T-helper 2 cell treated with Interferon-gamma antibody and Interleukin-4, amounts not matched to agents 100 ng/mL and 5 ng/mL, for 36 hours (primary cell): Measurements from ENCODE around the gene MVP. TPM values are rescaled to one million over a fixed set of nuclear protein-coding genes. Genes with fewer than 3 reads are reported as not detected.

Experiments
- intact Hi-C: fragments of 100-400 bp; cut with micrococcal nuclease; formaldehyde crosslinking; loops from one replicate; pipeline ENCODE4 v1.15.1; 2023
- total RNA-seq: library from RNA; stranded (reverse); gene quantifications from 2 replicates; pipeline ENCODE4 v1.2.3, GENCODE V29; 2022

MVP gene
- total RNA-seq, 1 donor from 2014 or later, result 159 TPM

DNA sequence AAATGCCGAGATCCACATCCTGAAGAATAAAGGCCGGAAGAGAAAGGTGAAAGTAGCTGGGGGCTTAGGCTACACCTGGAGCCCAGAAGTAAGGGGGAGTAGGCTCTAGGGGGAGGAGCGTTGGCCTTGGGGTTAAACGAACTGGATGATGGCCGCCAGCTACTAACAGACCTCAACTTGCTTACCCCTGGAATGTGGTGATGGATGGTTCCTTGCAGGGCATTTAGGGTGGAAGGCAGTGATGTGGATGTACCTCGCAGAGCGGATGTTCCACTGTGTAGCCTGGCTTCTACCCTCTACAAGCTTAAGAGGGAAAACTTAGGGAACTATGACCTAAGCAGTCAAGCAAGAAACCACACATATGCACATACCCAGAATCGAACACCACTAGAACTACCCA is 16.2 kb upstream of the MVP start:
- intact Hi-C loops, result loop anchor here (2.0 kb wide), 2 partner anchors 17 to 855 kb away; partner anchors contain the start of genes FBRS and MVP

DNA sequence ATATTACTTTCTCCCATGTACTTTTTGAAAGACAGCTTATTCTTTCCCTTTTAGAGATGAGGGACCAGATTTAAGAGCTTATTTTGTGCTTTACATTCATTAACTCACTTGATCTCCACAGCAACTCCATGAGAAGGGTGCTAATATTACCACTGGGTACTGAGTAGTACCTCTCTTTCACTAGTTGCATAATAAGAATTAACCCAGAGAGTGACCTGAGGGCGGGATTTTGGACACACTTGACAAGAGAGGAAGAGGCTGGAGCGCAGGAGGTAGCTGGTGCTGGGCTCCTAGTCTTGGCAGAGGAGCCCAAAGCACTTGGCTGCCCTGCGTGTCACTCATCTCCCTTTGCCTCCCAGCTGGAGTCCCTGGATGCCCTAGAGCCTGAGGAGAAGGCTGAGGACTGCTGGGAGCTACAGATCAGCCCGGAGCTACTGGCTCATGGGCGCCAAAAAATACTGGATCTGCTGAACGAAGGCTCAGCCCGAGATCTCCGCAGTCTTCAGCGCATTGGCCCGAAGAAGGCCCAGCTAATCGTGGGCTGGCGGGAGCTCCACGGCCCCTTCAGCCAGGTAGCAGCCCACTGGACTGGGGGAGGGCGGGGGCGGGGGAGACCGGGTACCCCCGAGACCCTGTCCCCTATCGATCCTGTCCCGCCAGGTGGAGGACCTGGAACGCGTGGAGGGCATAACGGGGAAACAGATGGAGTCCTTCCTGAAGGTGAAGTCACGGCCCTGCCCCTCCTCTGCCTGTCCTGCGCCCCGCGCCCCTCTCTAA is 15.6 kb upstream of the MVP start:
- intact Hi-C loops, result loop anchor here (1.0 to 5.0 kb wide), 8 partner anchors 12 to 1268 kb away; partner anchors contain the start of genes CDIPT, FBRS, KIF22 and MVP

DNA sequence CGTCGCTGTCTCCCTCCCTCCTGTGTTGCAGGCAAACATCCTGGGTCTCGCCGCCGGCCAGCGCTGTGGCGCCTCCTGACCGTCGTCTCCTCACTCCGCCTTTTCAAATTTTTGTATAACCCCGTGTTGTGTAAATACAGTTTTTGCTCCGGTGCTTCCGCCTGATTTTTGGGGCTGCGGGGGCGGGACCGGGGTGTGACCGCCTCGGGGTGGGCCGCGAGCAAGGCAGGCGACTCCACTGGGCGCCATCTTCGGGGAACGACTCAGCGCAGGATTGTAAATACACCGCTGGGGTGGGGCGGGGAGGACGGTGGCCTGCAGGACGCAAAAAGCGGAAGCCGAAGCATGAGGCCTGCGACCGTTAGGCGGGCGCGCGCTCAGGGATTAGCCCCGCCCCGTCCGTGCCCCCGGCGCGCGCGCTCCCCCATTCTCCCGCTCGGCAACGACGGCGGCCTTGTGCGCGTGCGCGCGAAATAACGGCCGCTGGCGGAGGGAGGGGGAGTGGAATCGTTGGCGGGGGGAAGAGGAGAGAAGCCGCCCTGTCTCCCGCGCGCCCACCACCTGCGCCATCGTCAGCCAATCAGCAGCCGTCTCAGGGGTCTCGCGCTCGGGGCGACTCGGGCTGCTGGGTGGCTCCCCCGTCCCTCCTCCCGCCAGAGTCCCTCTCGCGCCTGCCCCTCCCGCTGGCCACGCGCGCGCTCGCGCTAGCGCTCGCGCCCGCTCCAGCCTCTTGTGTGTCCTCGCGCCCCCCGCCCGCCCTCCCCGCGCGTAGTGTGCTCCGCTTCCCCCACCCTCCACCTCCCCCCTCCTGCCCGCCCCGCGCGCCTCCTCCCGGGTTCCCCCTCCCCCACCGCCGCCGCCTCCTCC is 14.8 kb upstream of the MVP start:
- intact Hi-C loops, result loop anchor here (1.0 to 5.0 kb wide), 9 partner anchors 11 to 1267 kb away; partner anchors contain the start of genes CDIPT, FBRS, KIF22 and MVP

DNA sequence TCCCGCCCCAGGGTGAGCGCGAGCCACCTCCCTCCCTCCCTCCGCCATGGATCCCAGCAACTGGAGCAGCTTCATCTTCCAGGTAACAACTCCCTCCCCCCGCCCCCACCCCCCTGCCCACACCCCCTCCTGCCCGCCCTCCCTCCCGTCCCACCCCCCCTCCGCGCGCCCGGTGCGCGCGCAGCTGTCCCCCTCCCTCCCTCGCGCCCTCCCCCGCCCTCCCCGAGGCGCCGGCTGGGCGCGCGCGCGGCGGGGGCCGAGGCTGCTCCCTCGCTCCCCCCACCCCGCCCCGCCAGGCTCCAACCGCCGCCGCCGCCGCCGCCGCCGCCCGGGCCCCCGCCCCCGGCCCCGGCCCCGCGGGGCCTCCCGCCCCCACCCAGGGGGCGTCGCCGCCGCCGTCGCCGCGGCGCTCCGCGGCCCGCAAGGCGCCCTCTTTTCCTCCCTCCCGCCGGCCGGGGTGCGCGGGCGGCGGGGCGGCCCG is 14.1 kb upstream of the MVP start, which contains the start of gene MAZ:
Gene MAZ, plus strand, starts transcription at position 431 of the 481 bp plus-strand sequence. CDS start 173 bp downstream, outside the sequence.
- intact Hi-C loops, result loop anchor here (1.0 to 5.0 kb wide), 4 partner anchors 60 to 1266 kb away; partner anchors contain the start of genes SRCAP, ZNF646 and ZNF668

DNA sequence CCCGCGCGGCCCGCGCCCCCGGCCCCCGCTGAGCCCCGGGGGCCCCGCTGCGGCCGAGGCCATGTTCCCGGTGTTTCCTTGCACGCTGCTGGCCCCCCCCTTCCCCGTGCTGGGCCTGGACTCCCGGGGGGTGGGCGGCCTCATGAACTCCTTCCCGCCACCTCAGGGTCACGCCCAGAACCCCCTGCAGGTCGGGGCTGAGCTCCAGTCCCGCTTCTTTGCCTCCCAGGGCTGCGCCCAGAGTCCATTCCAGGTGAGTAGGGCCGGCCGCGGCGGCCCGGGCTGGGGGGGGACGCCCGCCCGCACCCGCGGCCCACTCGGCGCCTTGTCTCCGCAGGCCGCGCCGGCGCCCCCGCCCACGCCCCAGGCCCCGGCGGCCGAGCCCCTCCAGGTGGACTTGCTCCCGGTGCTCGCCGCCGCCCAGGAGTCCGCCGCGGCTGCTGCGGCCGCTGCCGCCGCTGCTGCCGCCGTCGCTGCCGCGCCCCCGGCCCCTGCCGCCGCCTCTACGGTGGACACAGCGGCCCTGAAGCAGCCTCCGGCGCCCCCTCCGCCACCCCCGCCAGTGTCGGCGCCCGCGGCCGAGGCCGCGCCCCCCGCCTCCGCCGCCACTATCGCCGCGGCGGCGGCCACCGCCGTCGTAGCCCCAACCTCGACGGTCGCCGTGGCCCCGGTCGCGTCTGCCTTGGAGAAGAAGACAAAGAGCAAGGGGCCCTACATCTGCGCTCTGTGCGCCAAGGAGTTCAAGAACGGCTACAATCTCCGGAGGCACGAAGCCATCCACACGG is 13.4 kb upstream of the MVP start:
- intact Hi-C loops, result loop anchor here (1.0 to 5.0 kb wide), 4 partner anchors 61 to 1265 kb away; partner anchors contain the start of genes SRCAP, ZNF646 and ZNF668

DNA sequence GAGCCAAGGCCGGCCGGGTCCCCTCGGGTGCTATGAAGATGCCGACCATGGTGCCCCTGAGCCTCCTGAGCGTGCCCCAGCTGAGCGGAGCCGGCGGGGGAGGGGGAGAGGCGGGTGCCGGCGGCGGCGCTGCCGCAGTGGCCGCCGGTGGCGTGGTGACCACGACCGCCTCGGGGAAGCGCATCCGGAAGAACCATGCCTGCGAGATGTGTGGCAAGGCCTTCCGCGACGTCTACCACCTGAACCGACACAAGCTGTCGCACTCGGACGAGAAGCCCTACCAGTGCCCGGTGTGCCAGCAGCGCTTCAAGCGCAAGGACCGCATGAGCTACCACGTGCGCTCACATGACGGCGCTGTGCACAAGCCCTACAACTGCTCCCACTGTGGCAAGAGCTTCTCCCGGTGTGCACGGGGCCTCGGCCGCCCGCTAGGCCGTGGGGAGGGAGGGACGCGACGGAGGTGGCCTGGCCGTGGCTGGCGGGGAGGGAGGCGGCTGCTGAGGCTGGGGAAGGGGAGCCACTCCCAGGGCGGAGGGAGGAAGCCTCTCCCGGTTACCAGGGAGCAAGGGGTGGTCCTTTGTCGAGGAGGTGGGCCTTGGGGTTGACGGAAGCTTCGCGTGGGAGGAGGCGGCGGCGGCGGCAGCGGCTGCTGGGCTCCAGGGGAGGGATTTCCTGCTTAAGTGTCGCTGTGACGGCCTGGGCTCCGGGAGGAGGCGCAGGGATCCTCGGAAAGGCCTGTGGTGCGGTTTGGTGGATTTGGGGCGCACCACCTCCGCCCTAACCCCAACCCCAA is 12.6 kb upstream of the MVP start:
- intact Hi-C loops, result loop anchor here (5.0 kb wide), 3 partner anchors 105 to 1265 kb away; partner anchors contain the start of genes SRCAP, ZNF646 and ZNF668

DNA sequence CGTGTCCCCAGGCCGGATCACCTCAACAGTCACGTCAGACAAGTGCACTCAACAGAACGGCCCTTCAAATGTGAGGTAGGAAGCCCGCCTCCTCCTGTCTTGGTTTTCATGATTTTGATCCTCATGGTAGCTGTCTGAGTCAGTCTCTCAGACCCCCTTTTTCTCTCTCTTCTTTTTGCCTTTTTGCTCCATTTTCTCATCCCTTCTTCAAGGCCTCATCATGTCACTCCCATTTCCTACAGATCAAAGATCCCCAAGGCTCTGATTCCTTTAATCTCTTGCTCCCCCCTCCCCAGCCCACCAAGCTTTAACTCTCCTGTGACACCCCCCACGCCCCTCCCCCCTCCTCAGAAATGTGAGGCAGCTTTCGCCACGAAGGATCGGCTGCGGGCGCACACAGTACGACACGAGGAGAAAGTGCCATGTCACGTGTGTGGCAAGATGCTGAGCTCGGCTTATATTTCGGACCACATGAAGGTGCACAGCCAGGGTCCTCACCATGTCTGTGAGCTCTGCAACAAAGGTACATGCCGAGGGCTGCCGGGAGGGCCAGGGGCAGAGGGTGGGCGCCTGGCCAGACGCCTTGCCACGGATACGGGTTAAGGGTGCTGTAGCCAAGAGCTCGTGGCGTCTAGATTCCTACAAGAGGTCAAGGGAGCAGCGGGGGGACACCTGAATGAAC is 11.9 kb upstream of the MVP start:
- intact Hi-C loops, result loop anchor here (5.0 kb wide), 3 partner anchors 106 to 1264 kb away; partner anchors contain the start of genes SRCAP, ZNF646 and ZNF668

DNA sequence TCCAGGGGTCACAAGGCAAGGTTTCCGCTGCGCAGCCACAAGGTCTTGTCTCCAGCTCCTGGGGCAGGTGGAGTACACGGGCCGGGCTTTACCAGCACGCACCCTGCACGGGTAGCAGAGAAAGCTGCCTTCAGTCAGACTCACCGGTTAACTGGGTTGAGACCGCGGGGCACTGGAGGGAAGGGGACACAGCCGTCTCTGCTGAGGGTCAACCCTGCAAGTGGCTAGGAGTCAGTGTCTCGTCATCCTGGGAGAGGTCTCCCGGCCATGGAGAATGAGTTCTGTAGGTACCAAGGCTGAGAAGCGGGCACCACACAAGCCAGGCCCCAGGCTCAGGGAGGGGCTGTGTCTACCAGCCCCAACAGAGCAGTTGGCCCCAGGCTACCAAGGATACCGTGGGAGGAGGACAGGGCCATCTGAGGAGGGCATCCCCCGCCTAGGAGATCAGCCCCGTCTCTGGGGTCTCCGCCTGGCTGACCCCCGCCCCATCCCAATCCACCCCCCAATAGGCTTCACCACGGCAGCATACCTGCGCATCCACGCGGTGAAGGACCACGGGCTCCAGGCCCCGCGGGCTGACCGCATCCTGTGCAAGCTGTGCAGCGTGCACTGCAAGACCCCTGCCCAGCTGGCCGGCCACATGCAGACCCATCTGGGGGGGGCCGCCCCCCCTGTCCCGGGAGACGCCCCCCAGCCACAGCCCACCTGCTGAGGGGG is 11.1 kb upstream of the MVP start:
- intact Hi-C loops, result loop anchor here (5.0 kb wide), 3 partner anchors 107 to 1263 kb away; partner anchors contain the start of genes SRCAP, ZNF646 and ZNF668

DNA sequence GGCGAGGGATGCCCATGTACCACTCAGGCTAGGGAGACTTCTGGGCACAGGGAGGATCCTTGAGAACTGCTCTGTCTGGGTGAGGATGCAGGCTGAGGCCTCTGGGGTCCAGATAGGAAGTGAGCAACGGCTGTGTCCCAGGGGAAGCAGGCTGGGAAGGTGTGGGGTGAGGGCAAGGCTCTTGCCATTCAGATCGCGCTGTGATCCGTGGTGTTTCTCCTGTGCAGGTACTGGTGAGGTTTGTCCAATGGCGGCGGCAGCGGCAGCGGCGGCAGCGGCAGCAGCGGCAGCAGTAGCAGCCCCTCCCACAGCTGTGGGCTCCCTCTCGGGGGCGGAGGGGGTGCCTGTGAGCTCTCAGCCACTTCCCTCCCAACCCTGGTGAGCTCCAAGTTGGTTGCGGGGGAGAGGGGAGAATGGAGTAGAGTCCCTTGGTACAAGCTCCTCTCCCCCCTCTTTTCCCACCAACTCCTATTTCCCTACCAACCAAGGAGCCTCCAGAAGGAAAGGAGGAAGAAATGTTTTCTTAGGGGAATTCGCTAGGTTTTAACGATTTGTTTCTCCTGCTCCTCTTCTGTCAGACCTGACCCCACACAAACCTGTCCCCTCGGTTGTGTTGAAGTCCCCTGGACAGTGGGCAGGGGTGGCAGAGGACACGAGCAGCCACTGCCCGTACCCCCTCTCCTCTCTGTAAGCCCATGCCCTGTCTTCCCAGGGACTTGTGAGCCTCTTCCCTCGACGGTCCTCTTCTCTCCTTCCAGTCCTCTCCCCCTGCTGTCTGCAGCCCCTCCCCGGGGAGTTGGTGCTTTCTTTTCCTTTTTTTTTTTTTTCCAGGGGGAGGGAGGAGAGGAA is 10.2 kb upstream of the MVP start:
- intact Hi-C loops, result loop anchor here (5.0 kb wide), 3 partner anchors 108 to 1262 kb away; partner anchors contain the start of genes SRCAP, ZNF646 and ZNF668

DNA sequence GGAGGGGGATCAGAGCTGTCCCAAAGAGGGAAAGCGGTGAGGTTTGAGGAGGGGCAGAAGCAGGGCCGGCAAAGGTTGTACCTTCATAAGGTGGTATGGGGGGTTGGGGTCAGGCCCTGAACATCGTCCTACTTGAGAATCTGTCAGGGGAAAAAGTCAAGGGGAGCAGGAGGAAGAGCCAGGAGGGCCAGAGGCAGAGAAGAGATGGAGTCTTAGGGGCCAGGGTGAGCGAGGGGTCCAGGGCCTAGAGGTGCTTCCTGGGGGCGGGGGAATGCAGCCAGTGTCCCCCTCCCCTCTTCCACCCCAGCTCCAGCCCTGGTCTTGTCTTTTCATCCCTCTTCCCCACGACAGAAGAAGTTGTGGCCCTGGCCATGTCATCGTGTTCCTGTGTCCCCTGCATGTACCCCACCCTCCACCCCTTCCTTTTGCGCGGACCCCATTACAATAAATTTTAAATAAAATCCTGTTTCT is 9.5 kb upstream of the MVP start:
- intact Hi-C loops, result no loop called here

DNA sequence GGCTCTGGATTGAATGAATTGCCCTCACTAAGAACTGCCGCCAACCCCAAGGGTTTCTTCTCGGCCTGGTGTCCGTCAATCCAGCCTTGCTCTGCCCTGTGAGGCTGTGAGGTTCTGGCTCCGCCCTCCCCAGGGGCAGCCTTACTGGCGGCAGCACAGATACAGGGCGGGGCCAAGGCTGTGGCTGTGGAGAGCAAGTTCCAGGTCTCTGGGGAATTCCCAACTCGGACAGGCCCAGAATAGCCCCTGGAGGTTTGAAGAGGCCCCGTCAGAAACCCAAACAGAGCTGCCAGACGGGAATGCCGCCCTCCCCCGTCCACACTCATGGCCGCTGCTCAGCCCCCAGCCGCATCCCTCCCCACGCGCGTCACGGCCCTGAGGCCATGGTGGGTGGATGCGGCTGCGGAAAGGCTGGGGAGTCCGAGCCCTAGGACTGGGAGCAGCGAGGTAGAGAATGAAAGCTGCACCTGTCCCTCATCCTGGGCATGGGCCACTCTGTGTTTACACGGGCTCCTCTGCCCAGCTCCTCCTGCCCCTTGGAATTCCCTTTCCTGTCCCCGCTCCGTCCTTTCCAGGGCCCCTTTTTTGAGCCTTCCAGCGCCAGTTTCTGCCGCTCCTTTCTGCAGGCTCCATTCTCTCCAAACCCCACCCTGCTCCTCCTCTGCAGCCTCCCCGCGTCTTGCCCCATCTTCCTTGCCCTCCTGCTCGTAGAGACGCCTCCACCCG is 8.9 kb upstream of the MVP start:
- intact Hi-C loops, result no loop called here

DNA sequence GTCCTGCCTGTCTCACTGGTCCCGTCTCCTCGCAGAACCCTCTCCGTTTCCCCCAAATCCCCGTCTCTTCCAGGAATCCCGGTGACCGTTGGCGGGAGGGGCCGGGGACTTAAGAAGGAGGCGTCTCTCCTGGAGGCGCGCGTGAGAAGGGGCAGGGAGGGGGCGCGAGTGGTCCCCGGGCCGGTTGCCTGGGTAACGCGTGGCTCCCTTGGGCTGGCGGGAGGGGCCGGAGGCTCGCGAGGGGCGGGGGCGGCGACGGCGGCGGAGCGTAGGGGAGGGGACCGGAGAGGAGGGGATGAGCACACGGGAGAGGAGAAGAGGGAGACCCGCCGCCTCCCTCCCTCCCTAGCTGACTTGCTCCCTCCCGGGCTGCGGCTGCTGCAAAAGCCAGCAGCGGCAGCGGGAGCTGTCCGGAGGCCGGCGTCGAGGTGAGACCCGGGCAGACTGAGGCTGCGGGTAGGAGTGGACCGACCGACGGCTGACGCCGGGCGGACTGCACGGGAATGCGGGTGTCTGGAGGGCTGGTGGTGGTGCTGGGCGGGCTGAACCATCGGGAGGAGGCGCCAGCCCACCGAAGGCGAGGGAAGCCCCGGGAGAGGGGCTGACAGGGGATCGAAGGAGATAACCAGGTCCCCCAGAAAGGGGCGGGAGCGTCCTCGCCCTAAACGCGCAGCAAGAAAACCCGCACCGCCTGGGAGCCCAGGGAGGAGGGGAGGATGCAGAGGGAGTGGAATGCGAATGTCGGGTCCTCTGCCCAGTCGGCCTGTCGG is 8.2 kb upstream of the MVP start, which contains the start of gene PRRT2:
Gene PRRT2, plus strand, starts transcription at position 298 of the 770 bp plus-strand sequence. CDS start 862 bp downstream, outside the sequence.
- intact Hi-C loops, result no loop called here

DNA sequence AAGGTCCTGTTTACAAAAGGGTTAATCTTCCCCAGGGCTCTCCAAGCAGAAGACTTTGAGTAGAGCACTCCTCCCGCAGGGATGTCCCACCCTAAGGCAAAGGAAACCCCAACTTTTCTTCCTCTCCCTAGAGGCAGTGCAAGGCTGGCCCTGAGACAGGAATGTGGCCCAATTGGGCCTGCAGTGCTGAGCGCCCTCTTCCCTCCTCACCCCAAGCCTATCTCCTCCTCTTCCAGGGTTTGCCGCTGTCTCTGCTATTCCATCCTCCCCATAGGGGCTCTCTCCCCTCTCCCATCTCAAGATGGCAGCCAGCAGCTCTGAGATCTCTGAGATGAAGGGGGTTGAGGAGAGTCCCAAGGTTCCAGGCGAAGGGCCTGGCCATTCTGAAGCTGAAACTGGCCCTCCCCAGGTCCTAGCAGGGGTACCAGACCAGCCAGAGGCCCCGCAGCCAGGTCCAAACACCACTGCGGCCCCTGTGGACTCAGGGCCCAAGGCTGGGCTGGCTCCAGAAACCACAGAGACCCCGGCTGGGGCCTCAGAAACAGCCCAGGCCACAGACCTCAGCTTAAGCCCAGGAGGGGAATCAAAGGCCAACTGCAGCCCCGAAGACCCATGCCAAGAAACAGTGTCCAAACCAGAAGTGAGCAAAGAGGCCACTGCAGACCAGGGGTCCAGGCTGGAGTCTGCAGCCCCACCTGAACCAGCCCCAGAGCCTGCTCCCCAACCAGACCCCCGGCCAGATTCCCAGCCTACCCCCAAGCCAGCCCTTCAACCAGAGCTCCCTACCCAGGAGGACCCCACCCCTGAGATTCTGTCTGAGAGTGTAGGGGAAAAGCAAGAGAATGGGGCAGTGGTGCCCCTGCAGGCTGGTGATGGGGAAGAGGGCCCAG is 7.3 kb upstream of the MVP start:
- intact Hi-C loops, result no loop called here
